Activated CD8-positive, alpha-beta memory T cell treated with anti-CD3 and anti-CD28 coated beads for 1 hour (primary cell): ENCODE data around the gene C13orf46.
"Not testable (repeated sequence)": the region's sequence is repeated elsewhere in the genome, so short reads cannot be mapped to it uniquely, and the experiment has no call there.

Experiments used
- DNase-seq, 2 donors: peaks; one replicate each; pipeline ENCODE4 v3.0.0-alpha.2; 2020; ENCODE audit warnings: low read depth in 1 of 2; ENCODE audit errors: extremely low read depth in 1 of 2

C13orf46 gene

DNA sequence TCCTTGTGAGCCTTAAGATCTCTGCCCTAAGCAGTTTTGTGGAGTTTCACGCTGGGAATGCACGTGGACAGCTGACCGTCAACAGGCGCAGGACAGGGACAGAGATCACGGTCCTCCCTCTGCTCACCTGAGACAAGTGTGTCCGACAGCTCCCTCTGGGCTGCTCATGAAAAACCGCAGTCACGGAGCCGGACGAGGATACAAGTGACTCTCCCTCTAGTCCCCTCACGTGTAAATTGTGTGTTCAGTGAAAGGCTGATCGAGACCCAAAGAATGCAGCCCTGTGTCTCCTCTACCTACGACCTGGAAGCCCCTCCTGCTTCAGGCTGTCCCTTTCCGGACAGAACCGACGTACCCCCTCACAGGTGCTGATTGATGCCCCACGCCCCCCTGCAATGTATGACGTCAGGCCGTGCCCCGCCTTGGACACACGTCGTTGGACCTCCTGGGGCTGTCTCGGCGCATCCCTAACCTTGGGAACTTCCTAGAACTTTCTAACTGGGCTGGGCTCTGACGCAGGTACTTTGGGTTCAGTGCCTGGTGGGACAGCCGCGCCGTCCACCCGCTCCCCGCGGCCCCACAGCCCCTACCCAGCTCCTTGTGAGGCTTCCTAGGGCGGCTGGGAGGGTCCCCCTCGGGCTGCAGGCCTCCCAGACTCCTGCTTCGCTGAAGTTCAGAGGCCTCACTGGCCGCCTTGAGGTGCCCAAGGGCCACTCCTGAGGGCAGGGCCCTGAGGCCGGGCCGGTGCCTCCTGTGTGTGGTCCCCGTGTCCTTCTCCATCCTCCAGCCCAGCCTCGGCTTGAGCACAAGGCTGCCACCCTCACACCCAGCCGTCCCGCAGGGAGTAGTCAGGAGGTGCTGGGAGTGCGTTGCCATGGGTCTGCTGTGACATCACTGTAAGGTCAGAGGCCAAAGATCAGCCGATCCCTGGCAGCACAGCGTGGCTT is at the start of gene C13orf46:
Gene C13orf46 (minus strand): TSS at position 859 of the 947 bp plus-strand sequence. CDS start 79 bp downstream, at position 780.
- DNase-seq = no peak

DNA sequence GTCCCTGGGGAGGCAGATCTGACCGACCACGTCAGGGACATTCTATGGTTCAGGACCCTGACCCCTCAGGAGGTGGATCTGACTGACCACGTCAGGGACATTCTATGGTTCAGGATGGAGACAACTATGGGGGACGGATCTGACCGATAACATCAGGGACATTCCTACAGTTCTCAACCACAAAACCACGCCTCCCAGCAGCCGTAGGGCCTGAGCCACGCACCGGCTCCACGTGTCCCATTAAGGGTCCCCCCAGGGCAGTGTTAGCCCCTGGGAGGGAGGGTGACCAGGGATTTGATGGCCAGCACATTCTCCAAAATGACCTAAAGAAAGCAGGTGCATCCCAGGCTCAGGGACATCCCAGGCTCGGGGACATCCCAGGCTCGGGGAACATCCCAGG is 49.0 kb upstream of the C13orf46 start:
- no peak for DNase-seq

DNA sequence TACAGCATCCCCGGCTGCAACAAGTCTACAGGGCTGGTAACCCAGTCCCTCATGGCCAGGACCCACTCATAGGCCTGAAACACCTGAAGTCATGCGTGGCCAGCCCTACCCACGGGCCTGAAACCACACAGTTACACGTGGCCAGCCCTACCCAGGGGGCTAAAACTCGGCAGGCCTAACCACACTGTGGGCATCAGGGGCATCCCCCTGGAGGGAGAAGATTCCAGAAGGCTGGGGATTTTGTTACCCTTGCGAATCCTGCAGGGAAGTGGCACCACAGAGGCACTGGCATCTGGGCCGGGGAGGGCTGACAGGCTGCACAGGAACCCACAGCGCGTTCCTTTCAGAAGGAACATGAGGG is 48.4 kb upstream of the C13orf46 start:
- no peak for DNase-seq

DNA sequence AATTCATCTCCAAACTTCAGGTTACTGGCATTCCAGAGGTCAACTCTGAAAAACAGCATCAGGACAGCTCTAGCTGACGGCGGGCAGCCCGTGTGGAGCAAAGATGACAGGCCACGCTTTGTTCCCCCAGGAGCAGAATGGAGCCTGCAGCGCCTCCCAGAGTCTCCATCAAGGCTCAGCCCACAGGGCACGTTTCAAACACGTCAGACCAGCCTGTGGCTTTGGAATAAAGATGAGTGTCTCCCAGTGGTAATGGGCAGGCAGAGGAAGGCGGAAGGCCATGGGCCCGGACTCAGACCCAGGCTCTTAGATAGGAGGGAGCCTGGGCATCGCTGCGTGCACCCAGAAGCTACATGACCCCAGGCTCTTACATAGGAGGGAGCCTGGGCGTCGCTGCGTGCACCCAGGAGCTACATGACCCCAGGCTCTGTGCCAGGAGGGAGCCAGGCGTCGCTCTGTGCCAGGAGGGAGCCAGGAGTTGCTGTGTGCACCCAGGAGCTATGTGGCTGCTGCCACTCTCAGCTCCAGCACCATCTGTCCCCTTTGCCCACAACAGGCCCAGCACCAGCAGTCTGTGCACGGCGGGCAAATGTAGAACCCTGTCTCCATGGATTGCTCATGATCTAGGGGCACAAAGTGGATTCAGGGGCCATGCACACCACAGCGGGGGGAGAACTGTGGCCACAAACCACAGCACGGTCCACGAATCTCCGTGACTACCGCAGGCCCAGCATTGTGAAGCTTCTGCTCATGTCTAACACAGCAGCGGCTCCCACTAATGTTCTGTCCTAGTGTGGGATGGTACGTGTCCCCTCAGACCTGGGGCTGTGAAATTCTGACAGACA is 47.8 kb upstream of the C13orf46 start:
- DNase-seq = no peak

DNA sequence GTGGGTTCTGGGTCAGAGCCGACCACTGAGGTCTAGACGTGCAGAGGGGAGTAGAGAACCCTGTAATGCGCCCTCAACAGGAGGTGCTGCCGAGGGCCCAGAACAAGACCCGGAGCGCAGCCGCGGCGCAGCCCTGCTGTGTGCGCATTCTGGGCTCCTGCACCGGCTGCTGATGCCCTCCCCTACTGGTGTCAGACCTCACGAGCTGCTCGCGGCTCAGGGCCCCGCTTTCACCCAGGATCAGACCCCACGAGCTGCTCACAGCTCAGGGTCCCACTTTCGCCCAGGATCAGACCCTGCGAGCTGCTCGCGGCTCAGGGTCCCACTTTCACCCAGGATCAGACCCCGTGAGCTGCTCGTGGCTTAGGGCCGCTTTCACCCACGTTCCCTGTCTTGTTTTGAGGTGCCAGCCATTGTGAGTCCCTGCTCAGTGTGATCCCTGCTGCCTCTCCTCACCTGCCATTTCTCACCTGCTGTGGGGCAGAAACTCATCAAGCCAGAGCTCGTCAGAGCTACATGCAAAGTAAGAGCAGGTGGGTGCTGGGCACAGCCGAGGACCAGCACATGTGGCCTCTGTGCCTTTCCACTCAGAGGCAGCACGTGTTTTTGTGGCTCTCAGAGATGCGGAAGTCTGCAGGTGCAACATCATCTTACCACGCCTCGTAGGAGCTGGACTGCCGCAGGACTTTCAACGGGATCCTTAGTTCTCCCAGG is 47.0 kb upstream of the C13orf46 start:
- no peak for DNase-seq

DNA sequence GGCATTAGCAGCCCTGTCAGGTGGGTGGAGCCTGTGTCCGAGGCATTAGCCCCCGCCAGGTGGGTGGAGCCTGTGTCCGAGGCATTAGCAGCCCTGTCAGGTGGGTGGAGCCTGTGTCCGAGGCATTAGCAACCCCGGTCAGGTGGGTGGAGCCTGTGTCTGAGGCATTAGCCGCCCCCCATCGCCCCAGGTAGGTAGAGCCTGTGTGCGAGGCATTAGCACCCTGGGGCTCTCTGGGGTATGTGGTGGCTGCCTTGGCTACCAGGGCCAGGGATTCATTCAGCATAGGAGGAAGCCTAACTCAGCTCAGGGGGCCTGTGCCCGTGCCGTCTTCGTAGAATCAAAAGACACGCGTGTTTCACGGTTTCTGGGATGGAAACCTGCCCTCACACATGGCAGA is 46.3 kb upstream of the C13orf46 start:
- DNase-seq = not testable (repeated sequence)

DNA sequence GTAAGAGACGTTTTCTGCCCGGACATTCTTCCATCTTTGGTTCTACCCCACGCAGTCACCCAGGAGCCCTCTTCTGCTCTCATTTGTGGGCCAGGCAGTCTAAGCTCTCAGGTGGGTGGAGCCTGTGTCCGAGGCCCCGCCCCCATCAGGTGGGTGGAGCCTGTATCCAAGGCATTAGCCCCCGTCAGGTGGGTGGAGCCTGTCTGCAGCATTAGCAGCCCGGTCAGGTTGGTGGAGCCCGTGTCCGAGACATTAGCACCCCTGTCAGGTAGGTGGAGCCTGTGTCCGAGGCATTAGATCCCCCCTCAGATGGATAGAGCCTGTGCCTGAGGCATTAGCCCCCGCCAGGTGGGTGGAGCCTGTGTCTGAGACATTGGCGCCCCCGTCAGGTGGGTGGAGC is 45.5 kb upstream of the C13orf46 start:
- peak in 1 of 2 donors; percentile 37 for DNase-seq

DNA sequence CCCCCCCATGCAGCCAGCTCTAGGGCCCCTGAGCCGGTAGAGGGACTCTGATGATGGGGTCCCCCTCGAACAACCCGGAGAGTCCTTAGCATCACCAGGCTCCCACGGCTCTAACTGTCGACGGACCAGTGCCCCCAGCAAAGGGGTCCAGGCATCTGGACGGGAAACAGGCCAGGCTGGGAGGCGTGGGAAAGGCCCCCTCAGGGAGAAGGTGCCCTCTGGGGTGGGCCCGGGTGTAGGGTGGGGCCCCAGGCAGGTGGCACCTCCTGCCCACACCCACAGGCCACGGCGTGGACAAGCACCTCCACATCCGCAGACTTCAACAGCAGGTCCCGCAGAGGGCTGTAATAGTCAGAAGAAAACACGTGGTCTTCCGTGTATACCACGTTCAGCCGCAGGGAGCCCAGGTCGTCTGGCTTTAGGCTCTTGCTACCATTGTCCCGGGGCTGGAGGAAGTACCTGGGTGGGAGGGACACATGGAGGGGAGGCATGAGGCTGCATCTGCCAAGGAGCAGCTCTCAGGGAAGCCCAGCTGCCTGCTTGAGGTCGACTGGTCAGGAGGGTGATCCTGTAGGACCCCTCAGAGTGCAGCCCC is 44.7 kb upstream of the C13orf46 start:
- DNase-seq = no peak

DNA sequence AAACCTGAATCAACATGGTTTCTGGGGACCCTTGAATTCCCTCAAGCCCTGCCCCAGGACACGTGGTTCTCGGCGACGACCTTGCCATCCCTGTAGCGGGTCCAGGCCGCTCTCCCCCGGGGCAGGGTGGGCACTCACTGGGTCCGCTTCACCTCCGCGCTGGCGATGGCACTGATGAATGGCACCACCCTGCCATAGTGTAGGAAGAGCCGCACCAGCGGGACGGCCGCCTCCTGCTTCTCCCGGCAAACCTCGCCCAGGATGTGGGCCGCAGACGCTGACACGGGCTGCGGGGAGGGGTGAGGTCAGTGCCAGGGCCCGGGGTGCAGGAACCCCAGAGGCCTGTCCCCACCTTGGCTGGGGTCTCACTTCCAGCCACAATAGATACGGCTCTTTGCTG is 44.1 kb upstream of the C13orf46 start:
- no peak for DNase-seq

DNA sequence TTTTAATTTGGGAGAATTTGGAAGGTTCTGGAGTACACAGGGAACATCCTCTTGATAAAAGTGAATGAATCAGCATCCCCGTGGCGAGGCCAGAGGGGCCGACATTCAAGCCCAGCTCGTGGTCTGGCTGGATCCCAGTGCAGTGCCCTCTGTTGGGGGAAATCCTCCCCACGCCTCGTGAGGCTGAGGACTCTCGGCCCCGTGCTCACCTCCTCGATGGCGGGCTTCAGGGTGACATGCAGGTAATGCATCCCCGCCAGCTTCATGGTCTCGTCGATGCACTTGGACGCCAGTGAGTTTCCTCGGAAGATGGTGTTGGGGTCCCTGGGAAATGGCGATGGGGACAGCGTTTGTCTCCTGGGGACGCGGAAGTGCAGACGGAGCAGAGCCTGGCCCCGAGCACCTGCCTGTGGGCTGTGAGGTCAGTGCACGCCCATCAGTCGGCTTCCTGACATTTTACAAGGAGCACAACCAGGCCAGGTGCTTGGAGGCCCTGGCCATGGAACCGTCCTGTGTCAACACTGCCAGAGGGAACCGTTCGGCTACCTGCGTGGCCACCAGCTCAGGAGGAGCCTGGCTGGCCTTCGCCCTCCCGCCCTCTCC is 43.3 kb upstream of the C13orf46 start:
- DNase-seq = no peak

DNA sequence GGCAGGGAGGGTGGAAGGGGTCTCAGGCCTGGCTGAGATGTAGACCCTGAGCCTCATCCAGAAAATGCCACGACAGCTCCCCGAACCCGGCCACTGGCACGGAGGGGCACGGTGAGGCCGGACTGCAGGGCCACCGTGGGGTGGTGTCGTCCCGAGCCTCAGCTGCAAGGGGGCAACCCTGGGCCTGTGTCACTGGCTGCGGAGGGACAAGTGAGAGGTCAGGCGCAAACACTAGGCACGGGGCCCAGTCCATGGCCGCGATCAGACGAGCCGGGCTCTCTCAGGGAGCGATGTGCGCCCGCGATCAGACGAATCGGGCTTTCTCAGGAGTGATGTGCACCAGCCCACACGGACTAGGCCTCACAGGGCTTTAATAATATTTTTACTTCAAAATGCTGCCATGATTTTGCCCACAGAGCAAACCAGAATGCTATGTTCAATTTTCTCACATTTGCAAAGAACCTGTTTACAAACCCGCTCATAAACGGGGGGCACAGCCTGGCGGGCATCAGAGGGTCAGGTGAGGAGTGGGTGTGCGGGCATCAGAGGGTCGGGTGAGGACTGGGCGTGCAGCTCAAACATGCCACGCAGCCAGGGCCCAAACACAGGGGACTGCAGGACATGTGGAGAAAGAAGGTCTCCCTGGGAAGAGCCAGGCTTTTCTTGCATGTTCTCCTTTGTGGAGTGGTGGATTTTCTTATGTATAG is 42.6 kb upstream of the C13orf46 start:
- no peak for DNase-seq

DNA sequence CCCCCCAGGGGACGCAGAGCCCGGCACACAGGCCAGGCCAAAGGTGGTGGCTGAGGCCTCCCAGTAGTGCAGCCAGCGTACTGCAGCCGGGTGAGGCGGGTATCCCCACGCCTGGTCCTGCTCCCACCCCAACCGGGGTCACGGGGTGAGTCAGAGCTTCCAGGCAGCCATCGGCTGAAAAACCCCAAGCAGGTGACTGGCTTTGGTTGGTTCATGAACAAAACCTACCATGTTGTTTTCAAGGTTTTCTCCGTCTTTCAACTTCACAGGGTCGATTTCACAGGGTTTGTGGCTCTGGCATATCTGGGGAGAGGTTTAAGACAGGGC is 42.1 kb upstream of the C13orf46 start:
- DNase-seq = no peak

DNA sequence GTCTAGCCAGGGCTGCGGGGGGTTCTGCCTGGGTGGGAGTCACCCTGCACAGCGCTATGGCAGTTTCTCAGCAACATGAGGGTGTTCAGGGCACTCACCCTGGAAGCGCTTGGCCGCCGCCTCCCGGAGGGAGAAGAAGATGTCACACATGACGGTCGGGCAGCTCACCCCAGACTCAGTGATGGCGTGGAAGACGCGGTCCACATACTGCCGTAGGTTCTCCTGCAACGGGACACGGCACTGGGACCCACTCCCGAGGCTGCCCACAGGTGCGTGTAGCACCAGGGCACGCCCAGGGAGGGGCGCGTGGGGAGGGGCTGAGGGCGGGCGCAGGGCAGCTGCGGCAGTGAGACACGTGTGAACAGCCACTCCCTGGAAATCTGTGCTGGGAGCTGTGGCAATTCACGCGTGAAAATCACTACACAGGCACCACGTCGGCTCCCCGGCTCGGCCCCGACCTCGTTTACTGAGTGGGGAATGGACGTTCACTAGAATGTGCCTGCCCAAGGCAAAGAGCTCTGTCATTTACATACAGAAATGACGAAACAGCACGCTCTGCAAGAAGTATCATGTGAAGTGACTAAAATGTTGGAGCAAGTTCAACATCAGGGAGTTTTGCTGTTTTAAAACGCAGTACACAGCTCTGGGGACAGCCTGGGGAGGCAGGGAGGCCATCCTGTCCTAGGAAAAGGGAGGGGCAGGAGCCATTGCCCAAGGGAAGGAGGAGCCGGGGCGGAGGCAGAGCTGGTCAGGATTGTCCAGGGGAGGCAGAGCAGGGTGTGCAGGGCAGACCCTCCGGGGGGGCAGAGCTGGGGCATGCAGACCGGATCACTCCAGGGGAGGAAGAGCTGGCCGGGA is 41.5 kb upstream of the C13orf46 start:
- DNase-seq = no peak

DNA sequence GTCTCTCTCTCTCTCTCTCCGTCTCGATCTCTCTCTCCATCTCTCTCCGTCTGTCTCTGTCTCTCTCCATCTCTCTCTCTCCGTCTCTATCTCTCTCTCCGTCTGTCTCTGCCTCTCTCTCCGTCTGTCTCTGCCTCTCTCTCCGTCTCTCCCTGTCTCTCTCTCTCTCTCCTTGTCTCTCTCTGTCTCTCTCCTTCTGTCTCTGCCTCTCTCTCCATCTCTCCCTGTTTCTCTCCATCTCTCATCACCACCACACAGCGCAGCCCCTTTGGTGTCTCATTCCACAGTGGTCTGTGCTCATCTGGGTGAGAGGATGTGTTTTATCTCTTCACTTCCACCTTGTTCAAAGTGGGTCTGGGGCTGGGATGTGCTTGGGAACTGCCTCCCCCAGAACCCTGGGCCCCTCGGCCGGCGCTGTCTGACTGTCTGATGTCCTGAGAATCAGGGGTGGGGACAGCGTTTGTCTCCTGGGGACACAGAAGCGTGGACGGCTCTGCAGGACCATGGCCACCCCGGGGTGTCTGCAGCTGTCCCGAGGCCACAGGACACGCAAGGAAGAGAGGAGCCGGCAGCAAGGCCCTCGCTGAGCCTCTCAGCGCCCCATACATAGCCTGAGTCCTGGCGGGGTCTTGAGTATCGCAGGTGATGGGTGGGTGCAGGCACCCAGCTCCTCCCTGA is 40.2 kb upstream of the C13orf46 start:
- no peak for DNase-seq

DNA sequence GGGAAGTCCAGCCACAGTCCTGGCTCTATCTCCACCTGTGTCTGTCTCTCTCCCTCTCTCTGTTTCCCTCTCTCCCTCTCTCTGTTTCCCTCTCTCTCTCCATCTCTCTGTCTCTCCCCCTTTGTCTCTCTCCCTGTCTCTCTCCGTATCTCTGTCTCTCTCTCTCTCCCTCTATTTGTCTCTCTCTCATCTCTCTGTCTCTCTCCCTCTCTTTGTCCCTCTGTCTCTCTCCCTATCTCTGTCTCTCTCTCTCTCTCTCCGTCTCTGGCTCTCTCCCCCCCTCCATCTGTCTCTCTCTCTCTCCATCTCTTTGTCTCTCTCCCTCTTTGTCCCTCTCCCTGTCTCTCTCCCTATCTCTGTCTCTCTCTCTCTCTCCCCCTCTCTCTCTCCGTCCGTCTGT is 39.5 kb upstream of the C13orf46 start:
- DNase-seq = no peak

DNA sequence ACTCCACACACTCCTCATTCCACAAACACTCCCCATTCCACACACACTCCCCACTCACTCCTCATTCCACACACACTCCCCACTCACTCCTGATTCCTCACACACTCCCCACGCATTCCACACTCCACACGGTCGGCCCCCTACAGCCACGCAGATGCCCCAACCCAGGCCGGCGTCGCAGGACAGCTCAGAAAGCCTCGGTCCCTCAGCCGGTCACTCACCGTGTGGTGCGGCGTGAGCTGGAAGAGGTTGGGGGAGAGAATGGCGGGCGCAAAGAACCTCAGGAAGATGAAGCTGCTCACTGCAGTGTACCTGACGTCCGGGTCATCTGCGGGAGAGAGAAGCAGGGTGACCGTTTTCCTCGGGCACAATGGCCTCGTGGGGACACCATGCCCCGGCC is 39.0 kb upstream of the C13orf46 start:
- DNase-seq = no peak

DNA sequence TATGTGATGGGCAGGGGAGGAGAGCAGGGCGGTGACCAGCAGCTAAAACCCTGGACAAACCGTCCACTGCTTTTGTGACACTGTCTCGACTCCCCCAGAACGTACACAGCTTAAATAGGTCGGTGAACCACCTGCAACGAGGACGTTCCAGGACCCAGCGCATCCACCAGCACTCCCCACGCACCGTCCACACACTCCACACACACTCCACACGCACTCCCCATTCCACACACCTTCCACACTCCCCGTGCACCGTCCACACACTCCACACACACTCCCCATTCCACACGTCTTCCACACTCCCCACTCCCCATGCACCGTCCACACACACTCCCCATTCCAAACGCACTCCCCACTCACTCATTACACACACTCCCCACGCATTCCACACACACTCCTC is 38.3 kb upstream of the C13orf46 start:
- DNase-seq = no peak

DNA sequence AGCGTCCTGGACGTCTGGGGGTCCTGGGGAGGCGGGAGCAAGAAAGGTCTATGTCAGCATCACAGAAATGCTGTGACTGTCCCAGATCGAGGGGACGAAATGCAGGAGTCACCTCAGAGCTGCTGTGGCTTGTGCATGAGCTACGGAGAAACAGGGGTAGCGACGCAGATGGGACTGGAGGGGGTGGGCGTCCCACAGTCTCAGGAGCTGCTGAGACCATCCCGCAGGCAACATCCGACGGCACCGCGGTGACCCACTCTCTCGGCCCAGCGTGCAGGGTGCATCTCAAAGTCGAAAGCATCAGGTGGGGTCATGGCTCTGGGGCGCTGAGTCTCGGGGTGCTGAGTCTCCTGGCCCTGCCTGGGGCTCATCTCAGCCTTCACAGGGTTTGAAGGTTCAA is 37.4 kb upstream of the C13orf46 start:
- DNase-seq = no peak
